ENCODE results near the gene NLE1.

GRCh38 chr17:35155246-35155645 lies 13.1 kb upstream of the NLE1 start:
- TF ChIP-seq CTCF (optimal IDR thresholded peaks at IDR 0.05 in 1 of 3, IDR thresholded peaks at IDR 0.05 in 1 of 3, conservative IDR thresholded peaks at IDR 0.05 in 1 of 3; ENCODE audit: extremely low read depth in 1 of 3, insufficient read depth in 2 of 3, low read length in 3 of 3) (no peak), EZH2 (IDR thresholded peaks at IDR 0.05; ENCODE audit: low read length) (no peak)
